HG03139 (cell line): ENCODE data around the gene ABCA7.
"Not testable (repeated sequence)": the region's sequence is repeated elsewhere in the genome, so short reads cannot be mapped to it uniquely, and the experiment has no call there.

Experiments
- ATAC-seq: cut with Tn5 transposase; IDR thresholded peaks from one replicate; pipeline ENCODE4 v1.9.1; 2021; ENCODE audit not compliant: unreplicated experiment

Gene ABCA7

DNA sequence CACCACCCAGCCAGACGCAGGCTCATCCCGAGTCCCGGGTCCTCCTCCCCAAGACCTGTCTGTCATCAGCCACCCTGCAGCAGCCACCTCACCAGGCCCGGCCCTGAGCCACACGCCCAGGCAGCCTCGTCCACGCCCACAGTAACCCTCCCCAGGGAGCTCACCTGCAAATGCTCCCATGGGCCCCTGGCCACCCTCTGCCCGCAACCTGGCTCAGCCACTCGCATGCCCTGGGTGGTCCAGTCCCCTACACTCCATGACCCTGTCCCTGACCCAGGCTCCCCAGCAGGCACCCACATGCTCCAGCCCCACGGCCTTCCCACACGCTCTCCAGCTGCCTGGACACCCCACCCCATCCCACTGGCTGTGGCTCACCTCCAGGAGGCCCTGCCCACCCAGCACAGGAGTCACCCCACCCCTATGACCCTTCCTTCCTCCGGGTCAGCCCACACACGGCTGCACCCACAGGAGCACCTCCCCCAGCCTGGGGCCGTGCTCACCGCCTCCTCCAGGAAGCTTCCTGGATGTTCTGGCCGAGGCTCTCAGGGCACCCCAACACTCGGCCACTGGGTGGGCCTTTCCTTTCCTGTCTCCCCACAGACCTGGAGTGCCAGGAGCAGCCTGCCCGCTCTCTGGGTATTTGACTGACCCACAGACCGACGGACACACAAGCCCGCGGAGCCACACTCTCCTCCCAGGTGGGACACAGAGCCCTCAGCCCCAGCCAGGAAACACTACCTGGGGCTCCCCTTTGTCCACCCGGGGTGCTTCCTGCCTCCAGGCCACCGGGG is 22.6 kb upstream of the ABCA7 start:
- no peak for ATAC-seq

DNA sequence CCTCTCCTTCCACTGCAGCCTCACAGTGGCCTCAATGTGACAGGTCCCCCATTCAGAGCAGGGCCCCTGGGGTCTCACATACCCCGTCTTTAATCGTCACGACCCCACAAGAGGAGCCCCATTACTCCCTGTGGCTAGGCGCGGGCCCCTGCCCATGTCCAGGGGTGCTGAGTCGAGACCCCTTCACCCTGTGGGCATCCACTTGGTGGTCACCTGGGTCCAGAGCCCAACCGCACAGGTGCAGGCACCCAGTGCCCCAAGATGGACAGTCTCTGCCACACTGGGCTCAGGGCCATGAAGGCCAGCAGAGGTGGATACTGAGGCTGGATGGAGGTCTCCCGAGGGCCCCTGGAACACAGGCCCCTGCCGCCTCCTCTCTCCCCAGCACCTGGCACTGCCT is 22.0 kb upstream of the ABCA7 start:
- no peak for ATAC-seq

DNA sequence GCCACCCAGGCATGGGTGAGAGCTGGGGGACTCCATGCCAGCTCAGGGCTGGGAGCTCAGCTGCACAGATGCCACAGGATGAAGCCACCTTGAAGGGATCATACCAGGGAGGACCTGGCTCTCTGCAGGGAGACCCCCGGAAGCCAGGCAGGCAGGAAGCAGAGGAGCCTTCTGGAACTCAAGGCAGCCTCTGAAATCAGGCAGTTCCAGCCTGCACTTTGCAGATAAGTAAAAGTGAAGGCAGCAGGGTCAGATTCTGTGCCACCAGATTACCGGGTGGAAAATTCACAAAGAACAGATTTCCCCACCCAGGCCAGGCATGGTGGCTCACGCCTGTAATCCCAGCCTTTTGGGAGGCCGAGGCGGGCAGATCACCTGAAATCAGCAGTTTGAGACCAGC is 21.5 kb upstream of the ABCA7 start:
- no peak for ATAC-seq

DNA sequence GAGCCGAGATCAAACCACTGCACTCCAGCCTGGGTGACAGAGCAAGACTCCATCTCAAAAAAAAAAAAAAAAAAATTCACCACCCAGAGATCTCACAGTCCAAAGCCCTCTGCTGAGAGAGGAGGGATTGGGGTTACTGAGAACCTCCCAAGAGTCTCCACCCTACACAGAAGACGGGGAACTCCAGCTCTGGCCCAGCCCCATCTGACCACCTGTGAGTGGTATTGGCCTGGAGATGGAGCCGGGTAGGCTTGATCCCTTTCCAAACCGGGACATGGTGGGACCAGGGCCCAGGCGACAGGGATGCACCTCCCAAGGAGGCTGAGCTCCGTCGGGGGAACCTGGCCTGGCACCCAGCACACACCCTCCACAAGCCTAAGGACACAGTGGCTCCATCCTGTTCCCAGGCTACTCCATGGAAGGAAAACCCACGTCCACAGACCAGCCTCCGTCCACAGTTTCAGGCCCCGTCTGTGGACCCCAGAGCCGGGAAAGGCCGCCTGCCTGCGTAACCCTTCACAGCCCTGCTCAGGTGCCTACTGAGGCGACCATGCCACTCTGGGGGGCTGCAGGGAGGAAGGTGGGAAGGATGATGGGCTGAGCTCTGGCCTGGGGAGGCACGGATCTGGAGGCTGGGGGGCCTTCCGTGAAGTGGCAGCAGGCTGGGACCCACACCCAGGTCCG is 20.8 kb upstream of the ABCA7 start:
- ATAC-seq = no peak

DNA sequence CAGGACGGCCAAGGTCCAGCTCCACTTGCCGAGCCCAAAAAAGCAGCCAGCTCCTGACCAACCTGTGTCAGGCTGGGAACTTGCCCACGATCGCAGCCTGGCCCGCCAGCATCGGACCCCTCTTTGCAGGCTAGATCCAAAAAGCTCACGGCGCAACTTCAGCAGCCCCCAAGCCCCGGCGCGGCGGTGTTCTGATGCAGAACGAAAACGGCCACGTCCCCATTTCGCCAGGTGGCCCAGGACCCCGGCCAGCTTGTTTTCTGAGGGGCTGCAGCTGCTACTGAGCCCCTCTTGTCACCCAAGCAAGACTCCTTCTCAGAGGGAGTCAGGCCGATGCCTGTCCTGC is 20.3 kb upstream of the ABCA7 start:
- no peak for ATAC-seq

DNA sequence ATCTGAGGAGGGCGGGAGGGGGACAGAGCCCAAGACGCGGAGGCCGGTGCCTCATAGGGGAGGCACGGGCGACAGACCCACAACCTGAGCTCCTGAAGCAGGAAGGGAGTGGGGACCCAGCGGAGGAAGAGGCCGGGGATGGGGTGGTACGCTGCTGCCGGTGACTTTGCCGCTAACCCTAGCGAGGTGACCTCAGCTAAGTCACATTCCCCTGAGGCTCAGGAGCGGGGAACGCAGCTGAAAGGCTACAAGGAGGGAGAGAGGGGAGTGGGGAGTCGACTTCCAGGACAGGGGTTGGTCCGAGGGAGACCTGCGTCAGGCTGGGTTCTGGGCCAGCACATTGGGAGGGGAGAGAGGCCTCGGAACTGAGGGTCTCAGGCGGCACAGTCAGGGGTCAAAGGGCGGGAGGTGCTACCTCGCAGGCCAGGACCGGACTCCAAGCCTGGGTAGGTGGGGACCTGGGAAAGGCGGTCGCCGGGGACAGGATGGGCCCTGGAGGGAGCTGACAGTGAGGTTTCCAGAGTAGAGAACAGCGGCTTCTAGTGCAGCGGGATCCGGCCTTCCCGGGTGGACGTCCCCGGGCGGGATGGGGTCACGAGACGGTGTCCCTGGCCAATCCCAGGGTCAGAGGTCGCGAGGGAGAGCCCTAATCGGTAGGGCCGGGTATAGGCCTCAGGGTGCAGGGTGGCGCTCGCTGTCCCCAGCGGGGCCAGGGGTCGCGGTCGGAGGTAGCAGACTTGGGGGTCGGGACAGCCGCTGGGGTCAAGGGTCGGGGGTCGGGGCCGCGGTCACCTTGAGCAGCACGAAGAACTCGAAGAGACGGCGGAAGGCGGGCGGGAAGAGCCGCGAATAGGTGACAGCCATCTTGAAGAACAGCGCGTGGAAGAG is 19.7 kb upstream of the ABCA7 start:
- no peak for ATAC-seq

DNA sequence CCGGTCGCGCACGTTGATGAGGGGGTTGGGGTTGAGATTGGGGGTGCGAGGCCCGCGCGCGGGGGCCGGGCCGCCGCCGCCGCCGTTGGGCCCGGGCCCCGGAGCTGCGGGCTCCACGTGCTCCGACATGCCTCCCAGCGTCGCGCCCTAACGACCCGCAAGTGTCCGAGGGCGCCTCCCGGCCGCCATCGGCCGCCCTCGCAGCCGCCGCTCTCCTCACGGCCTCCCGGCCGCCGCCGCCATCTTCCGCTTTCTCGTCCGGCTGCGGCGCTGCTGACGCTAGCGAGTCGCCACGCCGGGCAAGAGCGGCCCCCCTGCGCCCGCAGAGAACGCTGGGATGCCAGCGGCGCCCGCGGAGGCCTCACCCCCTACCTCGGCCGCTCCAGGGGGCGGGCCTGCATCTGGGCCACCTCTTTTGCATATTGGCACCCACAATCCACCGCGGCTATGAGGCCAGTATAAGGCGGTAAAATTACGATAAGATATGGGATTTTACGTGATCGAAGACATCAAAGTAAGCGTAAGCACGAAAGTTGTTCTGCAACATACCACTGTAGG is 19.0 kb upstream of the ABCA7 start, which contains the start of gene TMEM259:
Gene TMEM259 (minus strand): TSS at position 256 of the 558 bp plus-strand sequence. CDS start 127 bp downstream, at position 129.
- peak; percentile 76 for ATAC-seq

DNA sequence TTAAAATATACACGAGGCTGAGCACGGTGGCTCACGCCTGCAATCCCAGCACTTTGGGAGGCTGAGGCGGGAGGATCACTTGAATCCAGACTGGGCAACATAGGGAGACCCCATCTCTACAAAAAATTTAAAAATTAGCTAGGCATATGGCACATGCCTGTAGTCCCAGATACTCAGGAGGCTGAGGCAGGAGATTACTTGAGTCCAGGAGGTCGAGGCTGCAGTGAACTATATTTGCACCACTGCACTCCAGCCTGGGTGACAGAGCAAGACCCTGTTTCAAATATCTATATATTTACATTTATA is 16.1 kb upstream of the ABCA7 start:
- not testable (repeated sequence) for ATAC-seq

DNA sequence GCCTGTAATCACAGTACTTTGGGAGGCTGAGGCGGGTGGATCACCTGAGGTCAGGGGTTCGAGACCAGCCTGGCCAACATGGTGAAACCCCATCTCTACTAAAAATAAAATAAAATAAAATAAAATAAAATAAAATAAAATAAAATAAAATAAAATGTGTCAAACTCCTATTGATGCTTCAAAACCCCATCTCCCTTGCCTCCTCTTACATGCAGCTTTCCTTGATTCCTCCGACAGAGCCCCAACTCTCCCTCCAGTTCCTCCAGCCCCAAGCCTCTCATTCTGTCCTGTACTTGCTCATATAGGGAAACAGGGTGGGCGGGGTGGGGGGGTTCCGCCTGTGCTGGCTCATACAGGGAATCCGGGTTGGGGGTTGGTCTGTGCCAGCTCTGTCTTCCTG is 14.8 kb upstream of the ABCA7 start:
- ATAC-seq = not testable (repeated sequence)

DNA sequence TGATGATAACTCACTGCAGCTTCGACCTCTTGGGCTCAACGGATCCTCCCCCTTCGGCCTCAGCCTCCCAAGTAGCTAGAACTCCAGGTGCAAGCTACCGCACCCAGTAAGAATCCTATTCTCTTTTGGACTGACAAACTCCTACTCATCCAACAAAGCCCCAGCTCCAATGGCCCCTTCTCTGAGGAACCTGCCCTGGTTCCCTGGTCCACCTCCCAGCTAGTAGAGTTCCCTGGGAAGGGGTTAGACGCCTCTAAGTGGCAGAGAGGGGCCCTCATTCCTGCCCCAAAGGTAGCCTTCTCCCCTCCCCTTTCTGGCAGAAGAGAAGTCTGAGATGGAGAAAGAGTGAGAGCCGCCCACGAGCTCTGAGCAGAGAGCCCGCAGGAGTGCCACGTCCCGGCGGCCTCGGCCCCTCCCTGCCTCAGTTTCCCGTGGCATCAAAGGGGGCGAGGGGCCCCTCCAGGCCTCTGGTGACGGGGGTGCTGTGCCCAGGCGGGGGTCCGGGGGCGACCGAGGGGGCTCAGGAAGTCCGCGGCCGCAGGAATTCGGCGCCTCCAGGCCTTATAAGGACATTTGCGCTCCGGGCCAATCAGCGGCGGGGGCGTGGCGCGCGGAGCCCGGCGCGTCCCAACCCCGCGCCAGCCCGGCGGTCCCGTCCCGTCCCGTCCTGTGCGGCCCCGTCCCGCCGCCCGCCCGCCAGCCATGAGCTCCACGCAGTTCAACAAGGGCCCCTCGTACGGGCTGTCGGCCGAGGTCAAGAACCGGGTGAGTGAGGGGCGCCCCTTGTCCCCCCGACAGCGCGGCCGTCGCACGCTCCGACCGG is 13.7 kb upstream of the ABCA7 start, which contains the start of gene CNN2:
Gene CNN2 (plus strand): TSS at position 649 of the 823 bp plus-strand sequence. CDS start 54 bp downstream, at position 703.
- ATAC-seq = peak; percentile 37

DNA sequence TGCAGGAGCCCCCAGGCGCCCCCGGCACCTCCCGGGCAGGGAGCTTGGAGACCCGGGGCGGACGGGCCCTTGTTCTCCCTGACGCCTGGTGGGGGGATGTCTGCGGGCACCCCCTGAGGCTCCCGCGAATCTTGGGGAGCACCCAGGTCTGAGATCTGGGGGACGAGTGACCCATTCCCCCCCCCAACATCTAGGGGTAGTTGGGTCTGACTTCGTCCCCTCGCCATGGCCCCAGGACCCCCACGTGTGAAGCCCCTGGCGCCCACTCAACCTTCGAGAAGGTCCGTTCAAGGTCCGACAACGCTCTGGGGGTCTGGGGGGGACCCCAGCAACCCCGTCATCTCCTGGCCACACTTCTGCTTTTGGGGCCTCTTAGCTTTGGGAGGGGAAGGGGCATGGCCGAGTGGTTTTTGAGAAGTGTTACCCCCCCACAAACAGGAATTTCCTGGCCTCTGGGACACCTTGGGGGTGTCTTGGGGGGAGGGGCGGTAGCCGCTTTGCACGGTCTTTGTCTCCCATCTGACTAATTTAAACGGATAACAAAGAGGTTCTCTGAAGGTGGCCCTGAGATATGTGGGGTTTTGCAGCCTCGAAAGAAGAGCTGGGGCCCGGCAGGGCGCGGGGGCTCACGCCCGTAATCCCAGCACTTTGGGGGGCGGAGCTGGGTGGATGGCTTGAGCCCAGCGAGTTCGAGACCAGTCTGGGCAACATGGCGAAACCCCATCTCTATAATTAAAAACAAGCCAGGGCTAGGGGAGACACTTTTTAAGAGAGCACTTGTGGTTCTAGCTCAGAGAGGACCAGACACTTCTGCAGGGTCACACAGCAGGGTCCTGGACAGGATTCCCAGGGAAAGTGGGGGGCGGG is 12.9 kb upstream of the ABCA7 start:
- no peak for ATAC-seq

DNA sequence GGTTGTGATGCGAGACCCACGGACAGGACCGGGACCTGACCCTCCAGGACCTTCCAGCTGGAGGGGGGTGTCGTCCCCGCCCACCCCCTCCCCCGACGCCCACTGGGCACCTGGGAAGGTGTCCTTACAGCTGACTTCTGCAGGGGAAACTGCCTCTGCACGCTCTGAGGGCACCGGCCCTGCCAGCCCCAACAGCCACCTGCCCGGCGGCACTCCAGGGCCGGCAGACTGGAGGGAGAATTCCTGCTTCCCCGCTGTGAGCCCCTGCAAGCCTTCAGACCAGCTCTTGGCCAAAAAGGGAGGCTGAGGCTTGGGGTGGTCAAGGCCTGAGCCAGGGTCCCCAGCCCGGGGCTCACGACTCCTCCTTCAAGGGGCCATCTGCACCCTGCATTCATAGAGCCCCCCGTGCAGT is 12.3 kb upstream of the ABCA7 start:
- no peak for ATAC-seq

DNA sequence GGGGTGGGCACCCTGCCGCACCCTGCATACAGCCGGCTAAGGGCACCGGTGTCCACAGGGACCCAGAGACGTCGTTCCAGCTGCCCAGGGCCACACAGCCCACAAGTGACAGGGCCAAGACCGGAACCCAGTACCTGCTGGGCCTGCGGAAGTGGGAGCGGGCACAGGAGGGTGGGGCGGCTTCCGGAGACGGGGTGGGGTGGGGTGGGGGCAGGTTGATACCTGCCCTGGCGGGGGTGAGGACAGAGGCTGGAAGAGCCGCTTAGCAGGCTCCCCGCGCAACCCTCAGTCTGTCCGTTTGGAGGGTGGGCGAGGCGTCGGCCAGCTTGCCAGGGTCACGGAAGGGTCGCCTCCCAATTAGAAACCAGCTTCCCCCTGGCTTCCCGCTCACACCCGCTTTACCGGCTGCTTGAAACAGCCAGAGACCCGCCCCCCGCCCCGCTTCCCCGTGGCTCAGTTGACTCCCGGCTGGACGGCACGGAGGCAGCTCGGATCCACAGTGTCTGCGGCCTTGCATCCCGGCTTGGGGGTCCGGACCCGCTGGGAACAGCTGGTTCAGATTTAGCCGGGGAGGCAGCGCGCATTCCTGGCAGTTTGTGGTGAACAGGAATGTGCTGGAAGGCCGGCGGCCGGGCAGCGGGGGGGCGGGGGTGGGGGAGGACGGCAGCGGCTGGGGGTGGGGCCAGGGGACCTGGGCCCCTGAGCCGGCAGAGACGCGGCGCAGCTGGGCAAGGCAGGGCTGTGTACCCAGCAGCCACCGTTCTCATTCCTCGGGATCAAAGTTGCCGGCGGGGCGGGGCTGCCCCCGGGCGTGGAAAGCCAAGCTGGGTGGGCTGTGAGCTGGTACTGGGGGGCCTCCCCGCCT is 11.6 kb upstream of the ABCA7 start:
- ATAC-seq = no peak

DNA sequence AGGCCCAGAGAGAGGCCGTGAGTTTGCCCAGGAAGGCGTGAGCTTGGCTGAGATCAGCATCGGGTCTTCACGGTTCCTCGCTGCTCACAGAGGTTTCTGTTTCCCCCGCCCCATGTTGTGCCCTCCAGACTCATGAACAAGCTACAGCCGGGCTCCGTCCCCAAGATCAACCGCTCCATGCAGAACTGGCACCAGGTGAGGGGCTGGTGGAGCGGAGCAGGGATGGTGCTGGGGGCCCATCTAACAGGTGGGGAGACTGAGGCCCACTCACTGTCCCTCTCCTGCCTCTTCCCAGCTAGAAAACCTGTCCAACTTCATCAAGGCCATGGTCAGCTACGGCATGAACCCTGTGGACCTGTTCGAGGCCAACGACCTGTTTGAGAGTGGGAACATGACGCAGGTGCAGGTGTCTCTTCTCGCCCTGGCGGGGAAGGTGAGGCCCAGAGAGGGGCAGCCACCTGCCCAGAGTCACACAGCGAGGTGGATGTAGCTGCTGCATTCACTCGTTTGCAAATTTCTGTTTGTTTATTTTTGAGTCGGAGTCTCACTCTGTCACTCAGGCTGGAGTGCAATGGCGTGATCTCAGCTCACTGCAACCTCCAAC is 7.5 kb upstream of the ABCA7 start:
- no peak for ATAC-seq

DNA sequence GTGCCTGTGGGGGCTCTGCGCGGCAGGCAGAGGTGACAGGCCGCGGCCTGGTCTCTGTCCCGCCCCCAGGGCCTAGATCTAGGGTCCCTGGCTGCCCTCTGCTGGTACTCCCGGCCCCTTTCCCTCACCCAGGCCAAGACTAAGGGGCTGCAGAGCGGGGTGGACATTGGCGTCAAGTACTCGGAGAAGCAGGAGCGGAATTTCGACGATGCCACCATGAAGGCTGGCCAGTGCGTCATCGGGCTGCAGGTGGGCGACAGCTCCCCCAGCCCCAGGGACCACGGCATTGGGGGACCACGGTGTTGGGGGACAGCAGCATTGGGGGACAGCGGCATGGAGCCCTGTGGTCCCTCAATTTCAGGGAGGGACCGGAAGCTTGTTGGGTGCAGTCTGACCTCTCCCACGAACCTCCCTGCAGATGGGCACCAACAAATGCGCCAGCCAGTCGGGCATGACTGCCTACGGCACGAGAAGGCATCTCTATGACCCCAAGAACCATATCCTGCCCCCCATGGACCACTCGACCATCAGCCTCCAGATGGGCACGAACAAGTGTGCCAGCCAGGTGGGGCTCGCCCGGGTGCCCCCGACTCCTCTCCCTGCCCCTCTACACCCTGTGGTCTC is 3.8 kb upstream of the ABCA7 start:
- no peak for ATAC-seq

DNA sequence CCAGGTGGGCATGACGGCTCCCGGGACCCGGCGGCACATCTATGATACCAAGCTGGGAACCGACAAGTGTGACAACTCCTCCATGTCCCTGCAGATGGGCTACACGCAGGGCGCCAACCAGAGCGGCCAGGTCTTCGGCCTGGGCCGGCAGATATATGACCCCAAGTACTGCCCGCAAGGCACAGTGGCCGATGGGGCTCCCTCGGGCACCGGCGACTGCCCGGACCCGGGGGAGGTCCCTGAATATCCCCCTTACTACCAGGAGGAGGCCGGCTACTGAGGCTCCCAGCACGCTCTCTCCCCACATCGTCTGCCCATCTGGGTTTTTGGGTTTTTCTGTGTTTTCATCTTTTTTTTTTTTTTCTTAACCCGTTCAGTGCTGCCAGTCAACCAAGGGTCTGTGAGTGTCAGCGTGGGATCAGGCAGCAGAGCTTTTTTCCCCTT is 2.3 kb upstream of the ABCA7 start:
- no peak for ATAC-seq

DNA sequence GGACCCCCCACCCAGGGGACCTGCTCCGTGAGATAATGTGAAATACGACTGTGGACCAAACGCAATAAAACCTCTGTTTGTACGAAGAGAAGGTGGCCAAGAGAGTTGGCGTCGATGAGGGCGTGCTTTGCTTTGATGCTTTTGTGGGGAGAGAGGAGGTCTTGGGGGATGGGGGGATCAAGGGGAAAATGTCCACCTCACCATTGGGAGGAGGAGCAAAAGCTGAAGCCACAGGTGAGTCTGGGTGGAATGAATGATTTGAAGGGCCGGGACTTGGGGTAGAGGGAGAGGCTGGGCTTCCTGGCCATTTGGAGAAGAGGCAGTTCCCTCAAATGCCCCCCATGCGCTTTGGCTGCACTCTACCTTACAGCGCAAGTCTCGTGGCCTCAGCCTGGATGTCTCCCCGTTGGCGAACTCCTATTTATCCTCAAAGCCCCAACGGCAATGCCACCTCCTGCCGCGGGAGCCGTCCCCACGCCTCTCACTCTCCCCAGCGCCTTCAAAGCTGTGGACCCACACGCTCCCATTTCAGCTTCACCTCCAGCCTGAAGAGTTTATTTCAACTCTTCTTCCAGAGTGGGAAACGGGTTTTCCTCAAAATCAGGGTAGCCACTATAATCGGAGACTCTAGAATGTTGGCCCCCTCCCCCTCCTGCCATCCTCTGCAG is 795 bp upstream of the ABCA7 start:
- ATAC-seq = no peak
